Urinary bladder (tissue), 4 donors: ENCODE data around the gene UST. TPM values are rescaled to one million over a fixed set of nuclear protein-coding genes. Genes with fewer than 3 reads are reported as not detected.
"Not testable (repeated sequence)": the region's sequence is repeated elsewhere in the genome, so short reads cannot be mapped to it uniquely, and the experiment has no call there.

Source experiments
- DNase-seq: peaks from one replicate; pipeline ENCODE4 v3.0.0-alpha.2; 2015; ENCODE audit errors: extremely low spot score
- H3K27ac ChIP-seq: one replicate; pipeline ENCODE4 v1.5.1; 2013; ENCODE audit warnings: low read depth, mild to moderate bottlenecking, moderate library complexity
- H3K36me3 ChIP-seq: one replicate; pipeline ENCODE4 v1.6.1; 2013; ENCODE audit warnings: mild to moderate bottlenecking, moderate library complexity; ENCODE audit not compliant: insufficient read depth
- H3K4me1 ChIP-seq: one replicate; pipeline ENCODE4 v1.6.1; 2013; ENCODE audit warnings: mild to moderate bottlenecking, moderate library complexity; ENCODE audit not compliant: insufficient read depth
- H3K4me3 ChIP-seq: one replicate; pipeline ENCODE4 v1.5.1; 2013; ENCODE audit warnings: low read depth, low read length
- WGBS: extraction: QIAGEN DNeasy Blood & Tissue Kit; methylation state at CpG from one replicate; pipeline ENCODE4 v1.1.7; 2013; 5-methylcytosine and 5-hydroxymethylcytosine counted together
- polyA plus RNA-seq: library from polyadenylated mRNA; stranded (reverse); fragments of 200-250 nt; gene quantifications from one replicate; pipeline ENCODE4 v1.2.3, GENCODE V29; 2013
- total RNA-seq: library from RNA; depleted of rRNA; stranded (reverse); fragments of >200 nt; gene quantifications from one replicate; pipeline ENCODE4 v1.2.3, GENCODE V29; 2014
- donor health status: healthy with polysubstance abuse.
- donor health status: healthy.

UST gene
- total and polyA plus RNA-seq, 2 donors = 12.4 to 27.8 TPM

- no peak for DNase-seq
- Histone ChIP-seq H3K27ac (peak overlapping the region; percentile 16), H3K36me3 (no peaks in the 10 kb centered on the region), H3K4me1 (peaks cover 3% of the 10 kb centered on the region), H3K4me3 (no peak overlapping the region)
- WGBS = 56% methylated on average over 13 of the region's 13 CpGs
Observed at GRCh38 chr6:148890652-148891404, 144.0 kb downstream of the UST start.

- 48% methylated on average over 1 of the region's 1 CpG for WGBS
- Histone ChIP-seq H3K4me1 (peaks cover 3% of the 10 kb centered on the region), H3K27ac (no peak overlapping the region), H3K36me3 (no peaks in the 10 kb centered on the region), H3K4me3 (no peak overlapping the region)
- DNase-seq = no peak
Observed at GRCh38 chr6:148891405-148891783, 144.6 kb downstream of the UST start.

GRCh38 chr6:148892247-148892646 is 145.4 kb downstream of the UST start:
- H3K36me3 ChIP-seq = no peaks in the 10 kb centered on the region

GRCh38 chr6:148893073-148893472 is 146.2 kb downstream of the UST start:
- no peak for DNase-seq
- Histone ChIP-seq H3K4me1 (peaks cover 3% of the 10 kb centered on the region), H3K4me3 (no peak overlapping the region), H3K36me3 (no peaks in the 10 kb centered on the region), H3K27ac (no peak overlapping the region)
- 82% methylated on average over 2 of the region's 2 CpGs for WGBS

More at GRCh38 chr6:148892247-148892646, 145.4 kb downstream of the UST start:
- peaks cover 3% of the 10 kb centered on the region for H3K4me1 ChIP-seq
- no peak for DNase-seq
- no peak overlapping the region for H3K4me3 ChIP-seq
- no peak overlapping the region for H3K27ac ChIP-seq

GRCh38 chr6:148893481-148893880 is 146.7 kb downstream of the UST start:
- Histone ChIP-seq H3K27ac (no peak overlapping the region), H3K4me3 (no peak overlapping the region), H3K36me3 (no peaks in the 10 kb centered on the region), H3K4me1 (peaks cover 3% of the 10 kb centered on the region)
- no peak for DNase-seq
- WGBS = 68% methylated on average over 2 of the region's 2 CpGs

- Histone ChIP-seq H3K27ac (no peak overlapping the region), H3K4me3 (no peak overlapping the region), H3K4me1 (no peaks in the 10 kb centered on the region), H3K36me3 (no peaks in the 10 kb centered on the region)
- WGBS = 53% methylated on average over 4 of the region's 4 CpGs
- no peak for DNase-seq
Observed at GRCh38 chr6:148898376-148899014, 151.7 kb downstream of the UST start.

GRCh38 chr6:148904896-148905870 is 158.4 kb downstream of the UST start:
- no peak for DNase-seq
- no peak overlapping the region for H3K27ac ChIP-seq
- H3K4me1 ChIP-seq = no peaks in the 10 kb centered on the region
- H3K36me3 ChIP-seq = no peaks in the 10 kb centered on the region
- 88% methylated on average over 5 of the region's 5 CpGs for WGBS
- H3K4me3 ChIP-seq = no peak overlapping the region

- Histone ChIP-seq H3K27ac (no peak overlapping the region), H3K4me1 (no peaks in the 10 kb centered on the region), H3K4me3 (no peak overlapping the region), H3K36me3 (no peaks in the 10 kb centered on the region)
- no peak for DNase-seq
- WGBS = 94% methylated on average over 6 of the region's 6 CpGs
Observed at GRCh38 chr6:148905901-148906300, 159.1 kb downstream of the UST start.

- Histone ChIP-seq H3K27ac (no peak overlapping the region), H3K4me3 (no peak overlapping the region), H3K36me3 (no peaks in the 10 kb centered on the region), H3K4me1 (no peaks in the 10 kb centered on the region)
- no peak for DNase-seq
- 99% methylated on average over 1 of the region's 1 CpG for WGBS
Observed at GRCh38 chr6:148906386-148906785, 159.6 kb downstream of the UST start.

GRCh38 chr6:148907573-148907972 is 160.7 kb downstream of the UST start:
- Histone ChIP-seq H3K4me3 (no peak overlapping the region), H3K27ac (no peak overlapping the region), H3K36me3 (no peaks in the 10 kb centered on the region), H3K4me1 (no peaks in the 10 kb centered on the region)
- 97% methylated on average over 4 of the region's 4 CpGs for WGBS
- DNase-seq = no peak

- 50% methylated on average over 5 of the region's 5 CpGs for WGBS
- Histone ChIP-seq H3K4me3 (no peak overlapping the region), H3K4me1 (no peaks in the 10 kb centered on the region), H3K36me3 (no peaks in the 10 kb centered on the region), H3K27ac (no peak overlapping the region)
- DNase-seq = no peak
Observed at GRCh38 chr6:148912252-148912651, 165.4 kb downstream of the UST start.

- no peak for DNase-seq
- H3K36me3 ChIP-seq = no peaks in the 10 kb centered on the region
Observed at GRCh38 chr6:148915810-148916209, 169.0 kb downstream of the UST start.

GRCh38 chr6:148916485-148916884 is 169.7 kb downstream of the UST start:
- DNase-seq, H3K36me3 ChIP-seq, H3K4me1 ChIP-seq, H3K27ac ChIP-seq, H3K4me3 ChIP-seq: not testable (repeated sequence)
- WGBS = 94% methylated on average over 10 of the region's 10 CpGs

More at GRCh38 chr6:148915810-148916209, 169.0 kb downstream of the UST start:
- 52% methylated on average over 1 of the region's 1 CpG for WGBS
- Histone ChIP-seq H3K4me1 (no peaks in the 10 kb centered on the region), H3K27ac (no peak overlapping the region), H3K4me3 (no peak overlapping the region)
